ENCODE data around the gene MBLAC2. TPM values are rescaled to one million over a fixed set of nuclear protein-coding genes. Genes with fewer than 3 reads are reported as not detected.

MBLAC2 gene
- total RNA-seq, 2 donors from 2014 or later: 3.9 to 12.9 TPM

DNA sequence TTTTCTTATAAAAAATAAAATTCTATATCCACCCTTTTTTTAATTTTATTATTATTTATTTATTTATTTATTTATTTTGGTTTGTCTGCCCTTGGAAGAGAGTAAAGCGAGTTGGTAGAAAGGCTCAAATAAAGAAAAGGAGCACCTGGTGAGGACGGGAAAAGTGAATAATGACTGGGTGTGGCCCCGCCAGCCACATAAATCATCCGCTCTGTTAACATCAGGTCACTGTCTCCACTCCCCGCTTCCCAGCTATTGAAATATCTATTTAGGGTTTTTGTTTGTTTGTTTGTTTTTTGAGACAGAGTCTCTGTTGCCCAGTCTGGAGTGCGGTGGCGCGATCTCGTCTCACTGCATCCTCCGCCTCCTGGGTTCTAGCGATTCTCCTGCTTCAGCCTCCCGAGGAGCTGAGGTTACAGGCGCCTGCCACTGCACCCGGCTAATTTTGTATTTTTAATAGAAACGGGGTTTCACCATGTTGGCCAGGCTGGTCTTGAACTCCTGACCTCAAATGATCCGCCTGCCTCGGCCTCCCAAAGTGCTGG lies 937 bp upstream of the MBLAC2 start:
- Histone ChIP-seq H3K4me1 (replicated peaks) (no peaks in the 10 kb centered on the region), H3K4me3 (no peak overlapping the region), H3K36me3 (no peaks in the 10 kb centered on the region), H3K27me3 (replicated peaks; ENCODE audit: insufficient read depth) (no peaks in the 10 kb centered on the region), H3K9me3 (no peaks in the 10 kb centered on the region), H3K27ac (no peak overlapping the region)
- TF ChIP-seq CTCF (IDR thresholded peaks at IDR 0.05) (no peak), POLR2AphosphoS5 (IDR thresholded peaks at IDR 0.05) (no peak), POLR2A (IDR thresholded peaks at IDR 0.05) (no peak)
- 75% methylated on average over 17 of the region's 17 CpGs for WGBS
- DNase-seq (ENCODE audit: low spot score): no peak
- intact Hi-C loops (cut with DNase I): loop anchor here (2.0 kb wide), 1 partner anchor 67 kb away; the partner anchor contains the start of gene CETN3

- H3K4me1 ChIP-seq (replicated peaks): no peaks in the 10 kb centered on the region
- DNase-seq (ENCODE audit: low spot score): peak; percentile 16
- TF ChIP-seq POLR2AphosphoS5 (IDR thresholded peaks at IDR 0.05) (no peak), CTCF (IDR thresholded peaks at IDR 0.05) (no peak), POLR2A (IDR thresholded peaks at IDR 0.05) (no peak)
- intact Hi-C loops (cut with DNase I): loop anchor here (1.0 to 2.0 kb wide), 2 partner anchors 56 to 65 kb away; partner anchors contain the start of genes CETN3 and LYSMD3
- H3K27ac ChIP-seq: peak overlapping the region; percentile 74 to 75
- peak overlapping the region; percentile 71 to 88 for H3K4me3 ChIP-seq
- no peaks in the 10 kb centered on the region for H3K9me3 ChIP-seq
- WGBS: 0% methylated on average over 39 of the region's 56 CpGs
- H3K27me3 ChIP-seq (replicated peaks; ENCODE audit: insufficient read depth): no peaks in the 10 kb centered on the region
- no peaks in the 10 kb centered on the region for H3K36me3 ChIP-seq
These were observed 956 bp downstream of the MBLAC2 start for GRCh38 chr5:90473396-90474234.

DNA sequence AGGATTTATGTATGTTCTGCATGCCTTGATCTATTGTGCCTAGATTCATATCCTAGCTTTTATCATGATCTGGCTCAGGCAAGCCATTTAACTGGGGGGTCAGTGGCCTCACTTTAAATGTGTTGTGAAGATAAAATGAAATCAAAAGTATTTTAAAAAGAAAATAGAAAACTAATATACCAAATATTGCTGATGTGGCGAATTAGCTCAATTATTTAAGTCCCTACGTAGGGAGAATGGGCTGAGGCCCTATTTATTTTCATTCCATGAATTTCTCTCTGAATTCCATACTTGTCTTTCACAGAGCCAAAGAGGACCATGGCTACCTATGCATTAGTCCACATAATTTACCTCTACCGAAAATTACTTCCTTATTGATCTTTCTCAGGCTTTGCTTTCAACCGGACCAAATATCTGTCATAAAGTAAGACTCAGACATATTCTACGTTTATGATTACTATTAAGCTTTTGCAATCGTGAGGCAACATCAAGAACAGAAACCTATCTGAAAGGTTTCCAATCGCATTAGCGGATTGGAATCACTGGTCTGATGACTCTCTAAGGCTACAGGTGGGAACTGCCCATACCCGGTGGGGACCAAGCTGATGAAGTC lies 1.7 kb downstream of the MBLAC2 start:
- WGBS: 46% methylated on average over 9 of the region's 9 CpGs
- TF ChIP-seq POLR2AphosphoS5 (IDR thresholded peaks at IDR 0.05): no peak
- TF ChIP-seq POLR2A (IDR thresholded peaks at IDR 0.05): no peak
- no peak for TF ChIP-seq CTCF (IDR thresholded peaks at IDR 0.05)
- intact Hi-C loops (cut with DNase I): no loop called here
- Histone ChIP-seq H3K27me3 (replicated peaks; ENCODE audit: insufficient read depth) (no peaks in the 10 kb centered on the region), H3K4me3 (peak overlapping the region; percentile 71 to 88), H3K9me3 (no peaks in the 10 kb centered on the region), H3K27ac (no peak overlapping the region), H3K36me3 (no peaks in the 10 kb centered on the region), H3K4me1 (replicated peaks) (no peaks in the 10 kb centered on the region)
- DNase-seq (ENCODE audit: low spot score): no peak

DNA sequence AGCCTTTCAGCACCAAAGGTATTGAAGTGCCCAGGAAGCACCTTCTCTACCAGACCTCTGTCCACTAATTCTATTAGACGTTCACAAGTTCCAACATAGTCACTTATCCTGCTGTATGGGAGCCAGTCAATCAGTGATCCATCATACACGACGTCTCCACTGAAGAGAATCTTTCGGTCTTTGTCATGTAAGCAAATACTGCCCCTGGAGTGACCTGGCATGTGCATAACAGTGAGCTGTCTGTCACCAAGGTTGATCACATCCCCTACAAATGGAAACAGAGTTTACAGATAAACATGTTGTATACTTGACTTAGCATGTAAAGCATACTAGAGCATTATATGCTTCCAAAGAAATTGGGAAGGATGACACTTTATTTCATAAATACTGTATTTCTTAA lies 13.3 kb downstream of the MBLAC2 start:
- DNase-seq (ENCODE audit: low spot score): no peak
- TF ChIP-seq POLR2A (IDR thresholded peaks at IDR 0.05) (no peak), CTCF (IDR thresholded peaks at IDR 0.05) (no peak), POLR2AphosphoS5 (IDR thresholded peaks at IDR 0.05) (no peak)
- Histone ChIP-seq H3K4me3 (no peak overlapping the region), H3K27ac (no peak overlapping the region), H3K9me3 (no peaks in the 10 kb centered on the region), H3K27me3 (replicated peaks; ENCODE audit: insufficient read depth) (no peaks in the 10 kb centered on the region), H3K36me3 (no peaks in the 10 kb centered on the region), H3K4me1 (replicated peaks) (no peaks in the 10 kb centered on the region)
- 73% methylated on average over 4 of the region's 4 CpGs for WGBS
- intact Hi-C loops (cut with DNase I): no loop called here
